EH (cell line): ENCODE results near the gene FNDC11.
A peak's percentile ranks its signal among the peaks of the same experiment; 100 is the strongest.
"Not testable (repeated sequence)": the region's sequence is repeated elsewhere in the genome, so short reads cannot be mapped to it uniquely, and the experiment has no call there.

Experiments
- DNase-seq: peaks from one replicate; pipeline ENCODE4 v3.0.0-alpha.2; 2015; ENCODE audit warnings: low read depth

FNDC11 gene

DNA sequence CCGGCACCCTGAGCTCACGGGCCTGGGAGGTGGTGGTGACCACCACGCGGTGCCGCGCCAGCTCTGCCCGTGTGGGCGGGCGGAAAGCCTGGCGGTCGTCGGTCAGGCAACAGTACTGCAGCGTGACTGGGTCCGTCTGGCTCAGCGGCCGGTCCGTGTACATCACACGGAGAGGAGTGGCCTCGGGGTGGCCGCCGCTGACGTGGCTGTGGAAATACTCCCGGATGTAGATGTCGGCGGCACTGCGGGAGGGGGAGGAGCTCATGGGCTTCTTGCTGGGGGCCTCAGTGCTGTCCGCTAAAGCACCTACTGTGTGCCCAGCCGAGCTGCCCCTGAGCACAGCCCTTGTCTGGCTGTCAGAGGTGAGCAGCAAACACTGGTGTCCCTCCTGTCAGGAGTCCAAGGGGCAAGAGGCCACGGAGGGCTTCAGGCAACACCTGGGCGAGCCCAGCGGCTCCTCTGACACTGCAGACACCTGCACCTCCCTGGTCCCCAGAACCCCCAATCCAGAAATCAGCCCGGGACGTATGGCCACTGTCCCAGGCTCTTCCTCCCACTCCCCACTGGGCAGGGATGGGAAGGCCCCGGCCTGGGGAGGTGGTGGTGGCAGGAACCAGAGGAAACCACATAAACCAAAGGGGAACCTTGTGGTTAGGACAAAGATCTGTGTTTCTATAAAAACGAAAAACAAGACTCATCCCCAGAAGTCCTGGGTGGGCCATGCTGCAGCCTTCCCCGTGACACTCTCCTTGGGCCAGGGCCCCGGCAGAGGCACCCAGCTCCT, 13.6 kb downstream of the FNDC11 start:
- DNase-seq = no peak

GRCh38 chr20:63568170-63568981, 14.4 kb downstream of the FNDC11 start:
- DNase-seq = no peak

GRCh38 chr20:63568986-63569949, 15.3 kb downstream of the FNDC11 start:
- no peak for DNase-seq

DNA sequence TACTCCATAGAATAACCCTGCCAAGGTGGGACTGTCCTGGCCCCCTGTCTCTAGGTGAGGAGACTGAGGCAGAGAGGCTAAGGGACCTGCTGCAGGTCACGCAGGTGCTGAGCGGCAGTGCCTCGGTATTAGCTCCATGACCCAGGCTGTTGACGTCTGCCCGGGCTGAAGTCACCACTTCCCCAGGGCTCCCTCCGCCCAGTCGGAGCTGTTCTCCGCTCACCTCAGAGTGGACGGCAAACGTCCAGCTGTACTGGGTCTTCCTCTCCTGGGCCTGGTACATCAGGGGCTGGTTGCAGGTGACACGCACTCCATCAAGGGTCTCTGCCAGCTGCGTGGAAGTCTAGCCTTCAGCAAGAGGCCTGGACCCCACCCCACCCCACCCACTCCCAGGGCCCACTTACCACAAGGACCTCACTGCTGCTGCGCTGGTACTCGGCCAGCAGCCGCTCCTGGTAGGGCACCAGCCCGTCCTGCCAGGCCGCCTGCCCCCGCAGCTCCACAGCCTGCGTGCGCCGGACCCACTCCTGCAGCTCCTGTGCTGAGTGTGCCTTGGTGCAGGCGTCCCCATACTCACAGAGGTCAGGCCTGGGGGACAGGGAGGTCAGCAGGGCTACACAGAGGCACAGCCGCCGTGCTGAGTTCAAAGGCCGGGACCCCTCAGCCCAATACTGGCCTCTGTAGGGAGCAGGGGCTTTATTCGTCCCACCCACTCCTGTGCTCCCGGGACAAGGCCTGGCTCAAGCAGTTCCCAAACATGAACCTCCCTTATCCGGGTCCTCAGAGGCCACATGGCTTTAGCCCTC, 16.5 kb downstream of the FNDC11 start:
- DNase-seq = no peak

GRCh38 chr20:63571087-63571478, 17.1 kb downstream of the FNDC11 start:
- DNase-seq = not testable (repeated sequence)

- no peak for DNase-seq
Observed at GRCh38 chr20:63572071-63572787, 18.3 kb downstream of the FNDC11 start.

- peak; percentile 11 for DNase-seq
Observed at GRCh38 chr20:63572788-63573646, 19.1 kb downstream of the FNDC11 start.

DNA sequence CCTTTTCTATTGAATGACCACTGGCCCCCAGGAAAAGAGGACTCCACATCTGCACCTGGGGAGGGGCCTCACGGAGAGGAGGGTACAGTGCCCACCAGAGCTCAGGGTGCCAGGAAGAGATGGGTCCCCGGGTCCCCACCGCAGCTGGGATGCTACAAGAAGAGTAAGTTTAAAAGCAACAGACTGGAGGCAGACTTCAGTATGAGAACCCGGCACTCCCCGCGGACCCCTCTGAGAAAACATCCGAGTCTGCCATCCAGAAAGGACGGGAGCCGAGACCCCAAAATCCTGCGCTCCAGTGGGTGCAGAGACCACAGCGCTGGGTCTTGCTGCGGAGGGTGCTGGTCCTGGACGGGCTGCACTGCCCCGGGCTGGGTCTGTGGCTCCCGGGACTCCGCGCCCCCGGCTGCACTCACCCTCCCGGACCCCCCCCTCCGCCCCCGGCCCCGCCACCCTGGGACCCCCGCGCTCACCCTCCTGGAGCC, 19.7 kb downstream of the FNDC11 start:
- no peak for DNase-seq

GRCh38 chr20:63574156-63574828, 20.3 kb downstream of the FNDC11 start, which contains the start of gene HELZ2:
Gene HELZ2 (minus strand): TSS chr20:63574239. CDS start chr20:63572385, 1,854 bp downstream.
- peak; percentile 77 for DNase-seq

DNA sequence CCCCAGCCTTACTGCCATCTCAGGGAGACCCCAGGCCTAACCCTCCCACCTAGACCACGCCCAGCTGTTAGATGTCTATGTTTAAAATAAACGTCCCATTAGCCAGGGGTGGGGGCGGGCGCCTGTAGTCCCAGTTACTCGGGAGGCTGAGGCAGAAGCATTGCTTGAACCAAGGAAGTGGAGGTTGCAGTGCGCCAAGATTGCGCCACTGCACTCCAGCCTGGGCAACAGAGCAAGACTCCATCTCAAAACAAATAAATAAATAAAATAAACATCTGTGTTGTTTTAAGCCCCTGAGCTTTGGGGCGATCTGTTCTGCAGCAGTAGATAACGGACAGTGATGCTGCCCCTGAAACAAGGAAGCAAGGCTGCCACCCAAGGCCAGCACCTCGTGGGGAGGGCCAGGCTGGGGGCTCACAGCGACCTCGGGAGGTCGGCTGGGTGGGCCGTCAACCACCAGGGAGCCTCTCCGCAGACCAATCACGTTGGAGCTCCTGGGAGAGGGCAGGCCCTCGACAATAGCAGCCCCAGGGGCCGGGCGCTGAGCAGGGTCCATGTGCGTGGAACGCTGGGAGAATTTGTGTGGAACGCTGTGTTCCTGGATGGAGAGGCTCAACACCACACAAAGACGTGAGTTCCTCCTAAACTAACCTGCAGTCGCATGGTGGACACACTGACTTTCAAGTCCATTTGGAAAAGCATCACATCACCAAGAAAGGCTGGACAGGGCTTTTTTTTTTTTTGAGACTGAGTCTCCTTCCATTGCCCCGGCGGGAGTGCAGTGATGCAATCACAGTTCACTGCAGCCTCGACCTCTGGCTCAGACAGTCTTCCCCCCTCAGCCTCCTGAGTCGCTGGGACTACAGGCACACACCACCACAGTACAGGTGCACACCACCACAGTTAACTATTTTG, 21.1 kb downstream of the FNDC11 start:
- DNase-seq = no peak

DNA sequence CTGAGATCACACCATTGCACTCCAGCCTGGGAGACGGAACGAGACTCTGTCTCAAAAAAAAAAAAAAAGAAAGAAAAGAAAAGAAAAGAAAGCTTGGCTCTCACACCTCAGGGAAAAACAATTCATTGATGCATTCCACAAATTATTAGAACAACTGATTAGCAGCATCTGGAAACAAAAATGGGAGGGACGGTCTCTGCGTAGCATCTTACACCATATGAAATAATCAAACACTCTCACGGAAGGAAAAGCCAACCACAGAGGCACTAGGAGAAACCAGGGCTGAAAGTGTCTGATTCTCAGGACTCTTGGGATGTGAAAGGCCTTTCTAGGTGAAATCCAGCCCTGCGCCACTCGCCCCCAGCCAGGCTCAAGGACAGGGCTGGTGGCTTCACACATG, 22.4 kb downstream of the FNDC11 start:
- DNase-seq = no peak

DNA sequence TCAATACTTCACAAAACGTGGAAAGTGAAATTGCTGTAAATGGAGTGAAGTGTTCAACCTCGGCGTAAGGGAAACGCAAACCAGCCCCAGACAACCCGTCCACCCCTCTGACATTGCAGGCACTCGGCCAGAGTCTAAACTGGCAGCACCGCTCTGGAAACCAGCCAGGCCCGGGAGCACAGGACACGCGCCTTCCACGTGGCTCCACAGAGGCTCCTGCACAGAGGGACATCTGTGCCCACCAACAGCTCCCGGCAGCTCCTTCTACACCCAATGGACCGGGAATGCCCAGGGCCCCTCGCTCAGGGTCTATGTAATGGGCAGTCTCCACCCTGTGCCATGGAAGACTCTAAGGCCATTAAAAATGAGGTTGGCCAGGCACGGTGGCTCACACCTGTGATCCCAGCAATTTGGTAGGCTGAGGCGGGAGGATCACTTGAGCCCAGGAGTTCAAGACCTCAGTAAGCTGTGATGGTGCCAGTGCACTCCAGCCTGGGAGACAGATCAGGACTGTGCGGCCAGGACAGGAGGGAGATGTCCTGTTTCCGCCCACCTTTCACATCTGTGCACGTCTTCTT, 23.4 kb downstream of the FNDC11 start:
- no peak for DNase-seq

DNA sequence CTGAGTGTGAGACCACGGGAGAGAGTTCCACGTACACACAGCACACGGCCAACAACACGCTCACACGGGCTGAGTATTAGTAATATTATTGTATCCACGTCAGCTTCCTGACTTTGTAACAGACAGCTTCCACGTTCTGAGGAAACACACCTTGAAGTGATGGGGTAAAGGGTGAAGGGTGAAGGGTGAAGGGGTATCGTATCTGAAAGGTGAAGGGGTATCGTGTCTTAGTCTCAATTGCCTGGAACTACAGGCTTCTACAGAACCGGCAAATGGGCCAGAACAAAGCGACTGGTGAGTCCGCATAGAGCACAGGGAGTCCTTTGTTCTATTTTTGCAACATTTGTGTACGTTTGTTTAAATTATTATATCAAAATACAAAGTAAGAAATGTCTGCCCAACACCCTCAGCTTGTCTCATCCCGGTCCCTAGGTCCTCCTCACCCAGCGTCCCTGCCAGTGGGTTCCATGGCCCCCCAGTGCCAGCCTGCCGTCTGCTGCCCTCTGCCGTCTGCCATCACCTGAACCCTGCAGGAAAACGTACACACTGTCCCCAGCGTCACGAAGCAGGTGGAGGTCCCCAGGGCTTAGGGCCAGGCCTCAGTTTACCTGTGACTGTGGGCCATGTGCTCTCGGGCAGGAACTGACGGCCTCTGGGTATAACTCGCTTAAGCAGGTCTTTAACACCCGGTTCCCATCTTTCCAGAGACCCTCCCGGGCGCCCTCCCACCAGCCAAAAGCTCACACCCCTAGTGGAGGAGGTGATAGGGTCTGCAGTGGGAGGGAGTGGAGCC, 24.5 kb downstream of the FNDC11 start:
- DNase-seq = no peak

DNA sequence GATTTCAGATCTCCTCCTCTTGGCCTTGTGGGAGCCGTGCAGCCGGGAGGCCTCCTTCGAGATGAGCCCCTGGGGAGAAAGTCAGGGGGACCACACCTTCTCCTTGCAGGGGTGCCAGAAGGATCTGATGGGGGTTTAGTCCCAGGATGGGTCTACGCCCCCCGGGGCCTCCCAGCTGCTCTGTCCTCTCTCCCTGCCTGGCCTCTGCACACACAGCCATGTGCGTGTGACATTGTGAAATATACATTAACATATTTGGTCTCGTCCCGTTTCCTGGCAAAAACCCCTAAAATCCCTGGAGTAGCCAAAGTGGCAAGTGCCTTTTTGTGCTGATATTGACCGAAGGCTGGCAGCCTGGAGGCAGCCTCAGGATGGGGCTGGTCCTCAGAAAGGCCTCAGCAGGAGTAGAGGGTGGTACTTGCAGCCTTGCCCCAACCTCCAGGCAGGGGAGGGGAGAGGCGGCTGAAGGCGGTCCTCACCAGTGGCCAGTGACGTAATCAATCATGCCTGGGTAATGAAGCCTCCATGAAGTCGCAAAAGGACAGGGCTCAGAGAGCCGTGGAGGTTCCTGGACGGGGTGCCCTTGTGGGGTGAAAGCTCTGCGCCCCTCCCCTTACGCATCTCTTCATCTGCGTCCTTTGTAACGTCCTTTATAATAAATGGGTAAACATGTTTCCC, 25.2 kb downstream of the FNDC11 start:
- DNase-seq = peak; percentile 15

DNA sequence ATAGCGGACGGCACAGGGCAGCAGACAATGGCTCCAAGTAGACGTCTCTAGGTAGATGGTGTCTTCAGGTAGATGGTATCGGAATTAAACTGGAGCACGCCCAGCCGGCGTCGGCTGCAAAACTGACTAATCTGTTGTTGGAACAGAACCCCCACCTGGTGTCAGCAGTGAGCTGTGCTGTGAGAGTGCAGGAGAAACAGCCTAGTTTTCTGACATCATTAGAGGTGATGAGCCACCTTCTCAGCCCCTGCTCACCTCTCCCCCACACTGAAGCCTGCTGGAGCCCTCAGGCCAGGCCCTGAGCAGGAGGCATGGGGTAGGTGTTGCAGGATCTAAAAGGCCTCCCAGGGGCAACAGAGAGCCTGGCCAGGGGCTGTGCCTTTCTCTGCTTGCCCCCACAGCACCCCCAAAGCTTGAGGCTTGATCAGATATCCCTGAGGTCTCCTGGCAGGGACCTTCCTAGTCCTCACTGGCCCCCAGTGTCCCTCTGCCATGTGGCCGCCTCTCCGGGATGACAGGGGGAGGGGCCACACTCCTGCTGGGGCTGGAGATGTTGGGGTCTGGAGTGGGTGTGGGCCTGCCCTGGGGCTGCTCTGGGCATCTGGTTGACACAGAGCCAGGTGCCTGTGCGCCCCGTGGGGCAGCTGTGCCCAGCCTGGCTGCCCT, 27.0 kb downstream of the FNDC11 start:
- DNase-seq = peak; percentile 34
